ENCODE measurements around the gene SIGLEC15. TPM values are rescaled to one million over a fixed set of nuclear protein-coding genes. Genes with fewer than 3 reads are reported as not detected.

SIGLEC15 gene
- total RNA-seq, 4 donors from 2014 or later, result 0.16 to 1.4 (median 0.71) TPM

- no peak for TF ChIP-seq CTCF (IDR thresholded peaks at IDR 0.05; ENCODE audit: low read depth)
Measured at GRCh38 chr18:45851161-45851925, 25.9 kb downstream of the SIGLEC15 start.

GRCh38 chr18:45852631-45853030 is 27.2 kb downstream of the SIGLEC15 start:
- no peak for TF ChIP-seq CTCF (IDR thresholded peaks at IDR 0.05; ENCODE audit: low read depth)

GRCh38 chr18:45854036-45854586 is 28.6 kb downstream of the SIGLEC15 start:
- no peak for TF ChIP-seq CTCF (IDR thresholded peaks at IDR 0.05; ENCODE audit: low read depth)

GRCh38 chr18:45856531-45856930 is 31.1 kb downstream of the SIGLEC15 start:
- no peak for TF ChIP-seq CTCF (IDR thresholded peaks at IDR 0.05; ENCODE audit: low read depth)

GRCh38 chr18:45859334-45859733 is 33.9 kb downstream of the SIGLEC15 start:
- TF ChIP-seq CTCF (IDR thresholded peaks at IDR 0.05; ENCODE audit: low read depth), result no peak

- no peak for TF ChIP-seq CTCF (IDR thresholded peaks at IDR 0.05; ENCODE audit: low read depth)
Measured at GRCh38 chr18:45860492-45860891, 35.0 kb downstream of the SIGLEC15 start.

- TF ChIP-seq CTCF (IDR thresholded peaks at IDR 0.05; ENCODE audit: low read depth), result no peak
Measured at GRCh38 chr18:45860971-45861370, 35.5 kb downstream of the SIGLEC15 start.

Data from subcutaneous adipose tissue (tissue), 4 donors.